22Rv1 (cell line): ENCODE data around the gene BABAM2.

Source experiments
- H3K27ac ChIP-seq: fragments of 450-650 bp; 2 replicates; pipeline ENCODE4 v1.5.1; 2017
- CTCF ChIP-seq: fragments of 450-650 bp; IDR thresholded peaks from 2 replicates; pipeline ENCODE4 v1.5.1; 2017; ENCODE audit warnings: mild to moderate bottlenecking
- ZFX ChIP-seq: fragments of 450-650 bp; IDR thresholded peaks from 2 replicates; pipeline ENCODE4 v1.6.1; 2017; ENCODE audit warnings: antibody characterized with exemption, borderline replicate concordance

Gene BABAM2

DNA sequence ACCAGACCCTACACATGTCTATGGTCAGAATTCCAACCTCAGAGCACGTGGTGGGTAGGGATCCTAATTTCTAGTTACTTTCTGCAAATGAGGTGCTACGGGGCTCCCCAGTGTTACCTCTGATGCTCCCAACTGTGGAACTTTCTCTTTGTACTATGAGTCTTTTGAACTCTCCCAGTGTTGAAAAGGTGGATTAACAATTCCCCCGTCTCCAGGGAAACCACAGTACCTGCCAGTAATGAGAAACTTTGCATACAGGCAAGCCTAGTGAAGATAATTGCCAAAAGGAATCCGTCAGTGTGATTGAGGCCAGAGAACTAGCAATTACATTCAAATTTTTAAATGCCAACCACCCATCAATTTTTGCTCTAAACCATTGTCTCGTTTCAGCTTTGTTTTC, 373.2 kb downstream of the BABAM2 start:
- no peak for TF ChIP-seq ZFX
- no peak for TF ChIP-seq CTCF
- H3K27ac ChIP-seq: no peak overlapping the region

DNA sequence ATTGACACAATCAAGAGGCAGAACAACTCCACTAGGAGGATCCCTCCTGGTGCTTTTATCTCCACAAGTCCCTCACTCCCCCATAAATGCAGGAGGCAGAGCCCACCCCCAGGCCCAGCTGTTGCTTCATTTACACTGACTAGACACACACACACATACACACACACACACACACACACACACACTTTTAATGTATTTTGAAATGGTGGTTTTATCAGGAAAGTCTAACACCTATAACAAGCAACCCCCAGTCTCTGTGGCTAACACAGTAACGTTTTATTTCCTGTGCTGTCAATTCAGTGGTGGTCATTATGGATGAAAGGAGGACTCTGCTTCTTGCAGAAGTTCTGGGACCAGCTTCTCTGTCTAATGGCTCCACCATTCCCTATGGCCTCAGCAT, 376.8 kb downstream of the BABAM2 start:
- no peak overlapping the region for H3K27ac ChIP-seq

DNA sequence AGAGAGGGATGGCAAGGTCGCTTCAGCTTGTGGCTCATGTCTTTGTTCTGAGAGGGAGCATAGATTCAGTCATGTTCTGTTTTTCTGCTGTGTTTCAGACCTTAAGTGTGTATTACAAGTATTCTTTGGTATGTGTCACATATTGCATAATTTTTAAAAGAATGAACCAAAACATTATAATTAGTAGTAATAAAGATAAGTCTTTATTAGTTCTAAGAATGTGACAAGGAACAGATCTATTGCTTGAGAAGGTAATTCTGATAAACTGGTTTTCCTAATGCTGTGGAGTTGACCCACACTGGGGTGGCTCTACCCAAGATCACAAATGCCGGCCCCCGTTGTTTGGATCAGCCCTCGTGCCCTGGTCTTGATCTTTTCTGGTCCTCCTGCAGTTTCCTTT, 377.9 kb downstream of the BABAM2 start:
- TF ChIP-seq ZFX: no peak
- no peak for TF ChIP-seq CTCF
- H3K27ac ChIP-seq: peak overlapping the region; percentile 35; the same call in 1 of the 2 replicates

More for the DNA sequence above, 376.8 kb downstream of the BABAM2 start:
- no peak for TF ChIP-seq CTCF

GRCh38 chr2:28269019-28269784, 378.7 kb downstream of the BABAM2 start:
- TF ChIP-seq CTCF (no peak), ZFX (no peak)
- H3K27ac ChIP-seq: peak overlapping the region; percentile 35

DNA sequence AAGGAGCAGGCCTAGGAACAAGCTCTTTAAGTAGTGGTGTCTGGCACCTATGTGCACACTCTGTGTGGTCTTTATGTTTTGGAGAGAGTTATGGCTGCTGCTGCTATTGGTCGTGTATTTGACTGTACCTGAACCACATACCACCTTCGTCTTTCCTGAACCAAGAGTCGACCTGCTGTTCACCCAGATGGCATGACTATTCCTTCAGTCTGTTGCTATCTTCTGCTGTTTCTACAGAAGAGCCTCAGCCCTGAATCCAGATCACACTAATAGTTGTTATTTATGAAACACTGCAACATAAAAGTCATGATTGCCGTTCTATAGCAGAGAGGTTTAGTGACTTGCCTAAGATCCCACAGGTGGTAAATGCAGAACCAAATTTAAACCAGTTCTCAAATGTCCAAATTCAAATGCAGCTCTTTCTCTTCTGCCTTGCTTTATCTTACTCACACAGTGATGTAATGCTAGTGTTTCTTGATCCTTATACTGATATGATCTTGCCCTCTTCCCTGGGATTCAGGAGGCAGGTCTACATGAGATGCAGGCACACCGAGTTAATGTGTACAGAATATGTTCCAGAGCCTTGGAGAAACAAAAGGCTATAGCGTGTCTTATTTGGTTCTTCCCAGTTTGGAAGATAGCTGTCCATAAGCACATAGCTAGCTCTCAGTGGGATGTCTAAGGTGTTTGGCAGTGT, 380.1 kb downstream of the BABAM2 start:
- no peak overlapping the region for H3K27ac ChIP-seq
- TF ChIP-seq ZFX (no peak), CTCF (no peak)

- TF ChIP-seq ZFX (no peak), CTCF (no peak)
- no peak overlapping the region for H3K27ac ChIP-seq
These were observed 380.8 kb downstream of the BABAM2 start for GRCh38 chr2:28271231-28271918.

- TF ChIP-seq CTCF (no peak), ZFX (no peak)
- H3K27ac ChIP-seq: no peak overlapping the region
These were observed 381.4 kb downstream of the BABAM2 start for GRCh38 chr2:28271919-28272250.
